SK-N-MC (cell line): ENCODE results near the gene MPO.

Experiments
- EZH2 ChIP-seq: fragments of 200-600 bp; sonication (generic); IDR thresholded peaks from one replicate; pipeline ENCODE4 v1.6.1; 2017; ENCODE audit warnings: antibody characterized with exemption
- FOXP2 ChIP-seq: optimal IDR thresholded peaks from 2 replicates; pipeline ENCODE3; 2011; ENCODE audit warnings: mild to moderate bottlenecking, moderate library complexity; ENCODE audit not compliant: insufficient read depth; ENCODE audit errors: extremely low read length, control extremely low read depth
- POLR2AphosphoS5 ChIP-seq: IDR thresholded peaks from 2 replicates; pipeline ENCODE4 v1.6.1; 2012; ENCODE audit warnings: mild to moderate bottlenecking, low read depth, low read length, borderline replicate concordance

- TF ChIP-seq POLR2AphosphoS5 = no peak
- no peak for TF ChIP-seq EZH2
- no peak for TF ChIP-seq FOXP2
Observed at GRCh38 chr17:58309918-58310259, 29.2 kb upstream of the MPO start.
